Activated T-helper 1 cell treated with anti-CD3 and anti-CD28 coated beads, Interleukin-12 subunit alpha, Interleukin-12 subunit beta, Interleukin-2, Interleukin-4 antibody, amounts not matched to agents 30 ng/mL and 10 ng/mL and 1 ng/mL, durations not matched to agents 14 hours and 24 hours and 36 hours (primary cell): ENCODE results near the gene SETD2. TPM values are rescaled to one million over a fixed set of nuclear protein-coding genes. Genes with fewer than 3 reads are reported as not detected.
"Not testable (repeated sequence)": the region's sequence is repeated elsewhere in the genome, so short reads cannot be mapped to it uniquely, and the experiment has no call there.

ENCODE experiments used
- DNase-seq: peaks from one replicate; pipeline ENCODE4 v3.0.0; 2021; ENCODE audit warnings: low spot score
- H3K27ac Mint-ChIP-seq: one replicate; pipeline ENCODE4 v1.8.0; 2021; ENCODE audit warnings: mild to moderate bottlenecking, mixed read lengths
- H3K27me3 Mint-ChIP-seq: one replicate; pipeline ENCODE4 v1.8.0; 2022; ENCODE audit warnings: mild to moderate bottlenecking, moderate library complexity, mixed read lengths; ENCODE audit not compliant: insufficient read depth
- H3K36me3 Mint-ChIP-seq: one replicate; pipeline ENCODE4 v1.8.0; 2021; ENCODE audit warnings: low read depth, mixed read lengths
- H3K4me1 Mint-ChIP-seq: one replicate; pipeline ENCODE4 v1.8.0; 2021; ENCODE audit warnings: low read depth, mixed read lengths
- H3K4me3 Mint-ChIP-seq: one replicate; pipeline ENCODE4 v1.8.0; 2021; ENCODE audit warnings: mild to moderate bottlenecking, moderate library complexity, mixed read lengths
- H3K9me3 Mint-ChIP-seq: one replicate; pipeline ENCODE4 v1.8.0; 2021; ENCODE audit warnings: mixed read lengths
- intact Hi-C: fragments of 100-400 bp; cut with micrococcal nuclease; formaldehyde crosslinking; loops from one replicate; pipeline ENCODE4 v1.15.1; 2024
- total RNA-seq: library from RNA; stranded (reverse); gene quantifications from 2 replicates; pipeline ENCODE4 v1.2.3, GENCODE V29; 2022

The SETD2 gene
- total RNA-seq, 1 donor from 2014 or later = 41.2 TPM

- Mint-ChIP-seq H3K27ac (no peak overlapping the region), H3K4me3 (no peak overlapping the region), H3K4me1 (peaks cover 33% of the 10 kb centered on the region), H3K27me3 (no peaks in the 10 kb centered on the region), H3K9me3 (no peaks in the 10 kb centered on the region), H3K36me3 (peaks cover 50% of the 10 kb centered on the region)
- intact Hi-C loops = loop anchor here (5.0 kb wide), 1 partner anchor 80 kb away; the partner anchor contains the start of gene SETD2
- no peak for DNase-seq
These were observed 81.4 kb downstream of the SETD2 start for GRCh38 chr3:47082519-47082918.

- no peaks in the 10 kb centered on the region for H3K9me3 Mint-ChIP-seq
- H3K27me3 Mint-ChIP-seq = no peaks in the 10 kb centered on the region
- peaks cover 27% of the 10 kb centered on the region for H3K4me1 Mint-ChIP-seq
- intact Hi-C loops = loop anchor here (1.0 kb wide), 1 partner anchor 25 kb away; no protein-coding TSS in a partner anchor
- H3K4me3 Mint-ChIP-seq = no peak overlapping the region
- no peak for DNase-seq
- no peak overlapping the region for H3K27ac Mint-ChIP-seq
- peaks cover 49% of the 10 kb centered on the region for H3K36me3 Mint-ChIP-seq
These were observed 84.5 kb downstream of the SETD2 start for GRCh38 chr3:47079432-47079831.

GRCh38 chr3:47073685-47074084 is 90.2 kb downstream of the SETD2 start:
- no peaks in the 10 kb centered on the region for H3K4me1 Mint-ChIP-seq
- intact Hi-C loops = no loop called here
- no peaks in the 10 kb centered on the region for H3K27me3 Mint-ChIP-seq
- no peak overlapping the region for H3K27ac Mint-ChIP-seq
- no peak for DNase-seq
- H3K4me3 Mint-ChIP-seq = no peak overlapping the region
- no peaks in the 10 kb centered on the region for H3K9me3 Mint-ChIP-seq
- H3K36me3 Mint-ChIP-seq = peaks cover 25% of the 10 kb centered on the region

GRCh38 chr3:47070770-47071169 is 93.1 kb downstream of the SETD2 start:
- H3K4me3 Mint-ChIP-seq = no peak overlapping the region
- H3K27ac Mint-ChIP-seq = no peak overlapping the region
- H3K4me1 Mint-ChIP-seq = no peaks in the 10 kb centered on the region
- no peaks in the 10 kb centered on the region for H3K27me3 Mint-ChIP-seq
- H3K9me3 Mint-ChIP-seq = no peaks in the 10 kb centered on the region
- DNase-seq = no peak
- intact Hi-C loops = no loop called here
- peaks cover 17% of the 10 kb centered on the region for H3K36me3 Mint-ChIP-seq

GRCh38 chr3:47066259-47066658 is 97.7 kb downstream of the SETD2 start:
- peaks cover 27% of the 10 kb centered on the region for H3K36me3 Mint-ChIP-seq
- intact Hi-C loops, H3K27ac Mint-ChIP-seq, H3K4me1 Mint-ChIP-seq, DNase-seq, H3K4me3 Mint-ChIP-seq, H3K9me3 Mint-ChIP-seq, H3K27me3 Mint-ChIP-seq: not testable (repeated sequence)

GRCh38 chr3:47065681-47066080 is 98.2 kb downstream of the SETD2 start:
- H3K27me3 Mint-ChIP-seq = no peaks in the 10 kb centered on the region
- no peak for DNase-seq
- H3K4me1 Mint-ChIP-seq = peaks cover 4% of the 10 kb centered on the region
- H3K9me3 Mint-ChIP-seq = no peaks in the 10 kb centered on the region
- intact Hi-C loops = no loop called here
- H3K36me3 Mint-ChIP-seq = peaks cover 30% of the 10 kb centered on the region
- H3K4me3 Mint-ChIP-seq = no peak overlapping the region
- H3K27ac Mint-ChIP-seq = no peak overlapping the region

- no peak for DNase-seq
- Mint-ChIP-seq H3K36me3 (peaks cover 35% of the 10 kb centered on the region), H3K9me3 (no peaks in the 10 kb centered on the region), H3K27ac (no peak overlapping the region), H3K4me1 (peaks cover 4% of the 10 kb centered on the region), H3K4me3 (no peak overlapping the region), H3K27me3 (no peaks in the 10 kb centered on the region)
- intact Hi-C loops = no loop called here
These were observed 98.9 kb downstream of the SETD2 start for GRCh38 chr3:47065058-47065457.

GRCh38 chr3:47057212-47057671 is 106.7 kb downstream of the SETD2 start:
- no peak overlapping the region for H3K4me3 Mint-ChIP-seq
- H3K27me3 Mint-ChIP-seq = no peaks in the 10 kb centered on the region
- H3K27ac Mint-ChIP-seq = peak overlapping the region; percentile 55
- no peaks in the 10 kb centered on the region for H3K9me3 Mint-ChIP-seq
- peaks cover 41% of the 10 kb centered on the region for H3K4me1 Mint-ChIP-seq
- peak; percentile 37 for DNase-seq
- intact Hi-C loops = loop anchor here (1.0 to 5.0 kb wide), 5 partner anchors 20 to 325 kb away; partner anchors contain the start of genes CCDC12, PTPN23 and SETD2
- peaks cover 40% of the 10 kb centered on the region for H3K36me3 Mint-ChIP-seq

- DNase-seq = no peak
- Mint-ChIP-seq H3K36me3 (peaks cover 37% of the 10 kb centered on the region), H3K27ac (peak overlapping the region; percentile 55), H3K4me1 (peaks cover 41% of the 10 kb centered on the region), H3K27me3 (no peaks in the 10 kb centered on the region), H3K4me3 (no peak overlapping the region), H3K9me3 (no peaks in the 10 kb centered on the region)
- intact Hi-C loops = loop anchor here (1.0 to 5.0 kb wide), 5 partner anchors 19 to 326 kb away; partner anchors contain the start of genes CCDC12, PTPN23 and SETD2
These were observed 107.2 kb downstream of the SETD2 start for GRCh38 chr3:47056705-47057104.

- peaks cover 41% of the 10 kb centered on the region for H3K4me1 Mint-ChIP-seq
- DNase-seq = no peak
- intact Hi-C loops = loop anchor here (1.0 kb wide), 1 partner anchor 25 kb away; no protein-coding TSS in a partner anchor
- no peaks in the 10 kb centered on the region for H3K9me3 Mint-ChIP-seq
- peaks cover 24% of the 10 kb centered on the region for H3K36me3 Mint-ChIP-seq
- no peak overlapping the region for H3K27ac Mint-ChIP-seq
- peak overlapping the region; percentile 3 for H3K4me3 Mint-ChIP-seq
- H3K27me3 Mint-ChIP-seq = no peaks in the 10 kb centered on the region
These were observed 109.5 kb downstream of the SETD2 start for GRCh38 chr3:47054412-47054811.

GRCh38 chr3:47047673-47048072 is 116.2 kb downstream of the SETD2 start:
- H3K27ac Mint-ChIP-seq = no peak overlapping the region
- H3K27me3 Mint-ChIP-seq = no peaks in the 10 kb centered on the region
- H3K4me1 Mint-ChIP-seq = peaks cover 8% of the 10 kb centered on the region
- peaks cover 7% of the 10 kb centered on the region for H3K36me3 Mint-ChIP-seq
- intact Hi-C loops = no loop called here
- DNase-seq = no peak
- H3K4me3 Mint-ChIP-seq = no peak overlapping the region
- no peaks in the 10 kb centered on the region for H3K9me3 Mint-ChIP-seq

- H3K4me3 Mint-ChIP-seq = no peak overlapping the region
- no peak overlapping the region for H3K27ac Mint-ChIP-seq
- peaks cover 10% of the 10 kb centered on the region for H3K36me3 Mint-ChIP-seq
- no peak for DNase-seq
- H3K27me3 Mint-ChIP-seq = no peaks in the 10 kb centered on the region
- peaks cover 8% of the 10 kb centered on the region for H3K4me1 Mint-ChIP-seq
- no peaks in the 10 kb centered on the region for H3K9me3 Mint-ChIP-seq
- intact Hi-C loops = no loop called here
These were observed 116.8 kb downstream of the SETD2 start for GRCh38 chr3:47047069-47047468.

GRCh38 chr3:47042231-47042791 is 121.6 kb downstream of the SETD2 start:
- Mint-ChIP-seq H3K4me3 (no peak overlapping the region), H3K27me3 (no peaks in the 10 kb centered on the region), H3K4me1 (peaks cover 15% of the 10 kb centered on the region), H3K27ac (no peak overlapping the region), H3K36me3 (peaks cover 33% of the 10 kb centered on the region), H3K9me3 (peaks cover 4% of the 10 kb centered on the region)
- no peak for DNase-seq
- intact Hi-C loops = no loop called here
